Panc1 (cell line): ENCODE measurements around the gene CADPS2.

Experiments
- POLR2AphosphoS5 ChIP-seq: IDR thresholded peaks from 2 replicates; pipeline ENCODE4 v1.6.1; 2012; ENCODE audit warnings: mild to moderate bottlenecking, low read depth, low read length, moderate library complexity
- TF ChIP-seq, protein P1 (sequence below): fragments of 450-650 bp; IDR thresholded peaks from 2 replicates; pipeline ENCODE4 v1.5.1; 2017; ENCODE audit warnings: mild to moderate bottlenecking
- TF ChIP-seq, protein P2 (sequence below), 2 experiments: IDR thresholded peaks; 2 replicates each; pipeline ENCODE4 v1.6.1; 2011 to 2012; ENCODE audit warnings: low read depth in 2 of 2, control low read depth in 1 of 2, low read length in 1 of 2, mild to moderate bottlenecking in 1 of 2, moderate library complexity in 1 of 2; ENCODE audit not compliant: insufficient read depth in 1 of 2

DNA sequence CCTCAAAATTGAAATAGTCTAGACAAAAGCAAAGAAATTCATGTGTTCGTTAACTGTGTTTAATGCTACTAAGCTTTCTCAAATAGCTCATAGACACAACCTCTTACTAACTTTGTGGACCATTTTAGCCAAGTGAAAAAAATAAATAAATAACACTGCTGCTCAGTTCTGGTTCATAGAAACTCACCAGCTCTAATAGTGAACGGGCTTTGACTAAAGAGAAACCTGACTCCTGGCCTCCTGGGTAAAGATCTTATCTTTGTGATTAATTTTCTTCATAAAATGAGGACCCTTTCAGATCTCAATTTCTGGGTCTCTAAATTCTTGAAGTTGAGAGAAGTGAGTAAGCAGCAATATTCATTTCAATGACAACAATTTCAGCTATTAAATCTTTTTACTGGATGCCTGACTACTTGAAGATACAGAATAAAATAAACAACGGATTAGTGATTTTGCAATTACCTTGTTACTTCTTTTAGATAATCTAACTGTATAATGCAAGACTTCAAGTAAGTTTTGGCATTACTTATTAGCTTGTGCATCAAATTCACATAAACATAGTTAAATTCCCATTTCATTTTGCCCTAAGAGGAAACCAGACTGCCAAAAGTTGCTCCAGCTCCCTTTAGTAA is 3.1 kb downstream of the CADPS2 start:
- TF ChIP-seq, protein P1, sequence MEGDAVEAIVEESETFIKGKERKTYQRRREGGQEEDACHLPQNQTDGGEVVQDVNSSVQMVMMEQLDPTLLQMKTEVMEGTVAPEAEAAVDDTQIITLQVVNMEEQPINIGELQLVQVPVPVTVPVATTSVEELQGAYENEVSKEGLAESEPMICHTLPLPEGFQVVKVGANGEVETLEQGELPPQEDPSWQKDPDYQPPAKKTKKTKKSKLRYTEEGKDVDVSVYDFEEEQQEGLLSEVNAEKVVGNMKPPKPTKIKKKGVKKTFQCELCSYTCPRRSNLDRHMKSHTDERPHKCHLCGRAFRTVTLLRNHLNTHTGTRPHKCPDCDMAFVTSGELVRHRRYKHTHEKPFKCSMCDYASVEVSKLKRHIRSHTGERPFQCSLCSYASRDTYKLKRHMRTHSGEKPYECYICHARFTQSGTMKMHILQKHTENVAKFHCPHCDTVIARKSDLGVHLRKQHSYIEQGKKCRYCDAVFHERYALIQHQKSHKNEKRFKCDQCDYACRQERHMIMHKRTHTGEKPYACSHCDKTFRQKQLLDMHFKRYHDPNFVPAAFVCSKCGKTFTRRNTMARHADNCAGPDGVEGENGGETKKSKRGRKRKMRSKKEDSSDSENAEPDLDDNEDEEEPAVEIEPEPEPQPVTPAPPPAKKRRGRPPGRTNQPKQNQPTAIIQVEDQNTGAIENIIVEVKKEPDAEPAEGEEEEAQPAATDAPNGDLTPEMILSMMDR, result no peak
- TF ChIP-seq, protein P2, sequence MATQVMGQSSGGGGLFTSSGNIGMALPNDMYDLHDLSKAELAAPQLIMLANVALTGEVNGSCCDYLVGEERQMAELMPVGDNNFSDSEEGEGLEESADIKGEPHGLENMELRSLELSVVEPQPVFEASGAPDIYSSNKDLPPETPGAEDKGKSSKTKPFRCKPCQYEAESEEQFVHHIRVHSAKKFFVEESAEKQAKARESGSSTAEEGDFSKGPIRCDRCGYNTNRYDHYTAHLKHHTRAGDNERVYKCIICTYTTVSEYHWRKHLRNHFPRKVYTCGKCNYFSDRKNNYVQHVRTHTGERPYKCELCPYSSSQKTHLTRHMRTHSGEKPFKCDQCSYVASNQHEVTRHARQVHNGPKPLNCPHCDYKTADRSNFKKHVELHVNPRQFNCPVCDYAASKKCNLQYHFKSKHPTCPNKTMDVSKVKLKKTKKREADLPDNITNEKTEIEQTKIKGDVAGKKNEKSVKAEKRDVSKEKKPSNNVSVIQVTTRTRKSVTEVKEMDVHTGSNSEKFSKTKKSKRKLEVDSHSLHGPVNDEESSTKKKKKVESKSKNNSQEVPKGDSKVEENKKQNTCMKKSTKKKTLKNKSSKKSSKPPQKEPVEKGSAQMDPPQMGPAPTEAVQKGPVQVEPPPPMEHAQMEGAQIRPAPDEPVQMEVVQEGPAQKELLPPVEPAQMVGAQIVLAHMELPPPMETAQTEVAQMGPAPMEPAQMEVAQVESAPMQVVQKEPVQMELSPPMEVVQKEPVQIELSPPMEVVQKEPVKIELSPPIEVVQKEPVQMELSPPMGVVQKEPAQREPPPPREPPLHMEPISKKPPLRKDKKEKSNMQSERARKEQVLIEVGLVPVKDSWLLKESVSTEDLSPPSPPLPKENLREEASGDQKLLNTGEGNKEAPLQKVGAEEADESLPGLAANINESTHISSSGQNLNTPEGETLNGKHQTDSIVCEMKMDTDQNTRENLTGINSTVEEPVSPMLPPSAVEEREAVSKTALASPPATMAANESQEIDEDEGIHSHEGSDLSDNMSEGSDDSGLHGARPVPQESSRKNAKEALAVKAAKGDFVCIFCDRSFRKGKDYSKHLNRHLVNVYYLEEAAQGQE (IDR thresholded peaks at IDR 0.05; ENCODE audit: insufficient read depth in 1 of 2, low read depth in 2 of 2, low read length in 1 of 2), result no peak
- no peak for TF ChIP-seq POLR2AphosphoS5
